NOMO-1 treated with dmso at 0.1 percent for 144 hours (cell line): ENCODE results near the gene CNTNAP5.
A peak's percentile ranks its signal among the peaks of the same experiment; 100 is the strongest.

Source experiments
- DNase-seq: peaks from one replicate; lab custom pipeline; 2025; ENCODE audit not compliant: unreplicated experiment; lab: John Stamatoyannopoulos, UW

The CNTNAP5 gene

GRCh38 chr2:124025171-124025580 lies at the start of gene CNTNAP5:
TSS of gene CNTNAP5 (plus strand) at chr2:124025287. CDS start at chr2:124025651, 364 bp downstream.
- DNase-seq = no peak

- no peak for DNase-seq
Observed at GRCh38 chr2:123976054-123976648, 48.9 kb upstream of the CNTNAP5 start.

- no peak for DNase-seq
Observed at GRCh38 chr2:123993728-123994323, 31.3 kb upstream of the CNTNAP5 start.

GRCh38 chr2:123999681-124000080 lies 25.4 kb upstream of the CNTNAP5 start:
- no peak for DNase-seq

GRCh38 chr2:124001696-124002430 lies 23.2 kb upstream of the CNTNAP5 start:
- no peak for DNase-seq

- DNase-seq = no peak
Observed at GRCh38 chr2:124018890-124019289, 6.2 kb upstream of the CNTNAP5 start.

- DNase-seq = no peak
Observed at GRCh38 chr2:124024561-124025170, 421 bp upstream of the CNTNAP5 start.

GRCh38 chr2:124025891-124026434 lies 876 bp downstream of the CNTNAP5 start:
- no peak for DNase-seq

GRCh38 chr2:124026503-124026902 lies 1.4 kb downstream of the CNTNAP5 start:
- no peak for DNase-seq

- DNase-seq = peak; percentile 13
Observed at GRCh38 chr2:124027182-124027581, 2.1 kb downstream of the CNTNAP5 start.

- no peak for DNase-seq
Observed at GRCh38 chr2:124032799-124033198, 7.7 kb downstream of the CNTNAP5 start.

- DNase-seq = no peak
Observed at GRCh38 chr2:124034265-124034664, 9.2 kb downstream of the CNTNAP5 start.

- no peak for DNase-seq
Observed at GRCh38 chr2:124035001-124035400, 9.9 kb downstream of the CNTNAP5 start.

GRCh38 chr2:124039032-124039431 lies 13.9 kb downstream of the CNTNAP5 start:
- no peak for DNase-seq

GRCh38 chr2:124039762-124040291 lies 14.7 kb downstream of the CNTNAP5 start:
- no peak for DNase-seq

- DNase-seq = no peak
Observed at GRCh38 chr2:124045894-124046293, 20.8 kb downstream of the CNTNAP5 start.

GRCh38 chr2:124046332-124046731 lies 21.2 kb downstream of the CNTNAP5 start:
- no peak for DNase-seq

- no peak for DNase-seq
Observed at GRCh38 chr2:124048102-124048501, 23.0 kb downstream of the CNTNAP5 start.

GRCh38 chr2:124048664-124049063 lies 23.6 kb downstream of the CNTNAP5 start:
- DNase-seq = no peak

GRCh38 chr2:124049136-124049535 lies 24.0 kb downstream of the CNTNAP5 start:
- no peak for DNase-seq

- DNase-seq = no peak
Observed at GRCh38 chr2:124050833-124051497, 25.9 kb downstream of the CNTNAP5 start.
